Right lobe of liver (tissue), 4 donors: ENCODE measurements around the gene DEF6.

Experiments used
- CTCF ChIP-seq, 4 donors: fragments of 200-600 bp in 3 of 4; fragments of 450-650 bp in 1 of 4; IDR thresholded peaks; one replicate each; pipeline versions ENCODE4 v1.5.1 to v1.8.0; 2016 to 2022; ENCODE audit warnings: antibody characterized with exemption in 4 of 4, mild to moderate bottlenecking in 2 of 4
- POLR2A ChIP-seq: fragments of 450-650 bp; IDR thresholded peaks from one replicate; pipeline ENCODE4 v1.6.1; 2017; ENCODE audit warnings: antibody characterized with exemption, mild to moderate bottlenecking
- donor health status: DM: no; HTN: no; CAD: no.
- donor health status: DM: no; HTN: no; CAD: no.
- donor health status: DM: no; HTN: yes; CAD: no.

GRCh38 chr6:35359744-35360348 is 62.2 kb downstream of the DEF6 start:
- TF ChIP-seq CTCF (IDR thresholded peaks at IDR 0.05) (no peak), POLR2A (no peak)
